Measurements from ENCODE around the gene GCAT. TPM values are rescaled to one million over a fixed set of nuclear protein-coding genes. Genes with fewer than 3 reads are reported as not detected.

Gene GCAT
- total RNA-seq, 1 donor from 2014 or later = 11.9 TPM

GRCh38 chr22:37801946-37802309 lies 5.8 kb upstream of the GCAT start:
- H3K9me3 Mint-ChIP-seq (ENCODE audit: unreplicated experiment) = peaks cover 7% of the 10 kb centered on the region
- TF ChIP-seq, protein P1, sequence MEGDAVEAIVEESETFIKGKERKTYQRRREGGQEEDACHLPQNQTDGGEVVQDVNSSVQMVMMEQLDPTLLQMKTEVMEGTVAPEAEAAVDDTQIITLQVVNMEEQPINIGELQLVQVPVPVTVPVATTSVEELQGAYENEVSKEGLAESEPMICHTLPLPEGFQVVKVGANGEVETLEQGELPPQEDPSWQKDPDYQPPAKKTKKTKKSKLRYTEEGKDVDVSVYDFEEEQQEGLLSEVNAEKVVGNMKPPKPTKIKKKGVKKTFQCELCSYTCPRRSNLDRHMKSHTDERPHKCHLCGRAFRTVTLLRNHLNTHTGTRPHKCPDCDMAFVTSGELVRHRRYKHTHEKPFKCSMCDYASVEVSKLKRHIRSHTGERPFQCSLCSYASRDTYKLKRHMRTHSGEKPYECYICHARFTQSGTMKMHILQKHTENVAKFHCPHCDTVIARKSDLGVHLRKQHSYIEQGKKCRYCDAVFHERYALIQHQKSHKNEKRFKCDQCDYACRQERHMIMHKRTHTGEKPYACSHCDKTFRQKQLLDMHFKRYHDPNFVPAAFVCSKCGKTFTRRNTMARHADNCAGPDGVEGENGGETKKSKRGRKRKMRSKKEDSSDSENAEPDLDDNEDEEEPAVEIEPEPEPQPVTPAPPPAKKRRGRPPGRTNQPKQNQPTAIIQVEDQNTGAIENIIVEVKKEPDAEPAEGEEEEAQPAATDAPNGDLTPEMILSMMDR (IDR thresholded peaks at IDR 0.05; ENCODE audit: partially characterized antibody, unreplicated experiment) = no peak
- no peaks in the 10 kb centered on the region for H3K36me3 Mint-ChIP-seq (ENCODE audit: unreplicated experiment)
- H3K27ac Mint-ChIP-seq (ENCODE audit: unreplicated experiment) = peak overlapping the region; percentile 22
- H3K27me3 Mint-ChIP-seq (ENCODE audit: unreplicated experiment) = peaks cover 8% of the 10 kb centered on the region
- no peak for DNase-seq
- H3K4me1 Mint-ChIP-seq (ENCODE audit: low read depth, unreplicated experiment) = peaks cover 19% of the 10 kb centered on the region
- peak overlapping the region; percentile 90 for H3K4me3 Mint-ChIP-seq (ENCODE audit: unreplicated experiment)

DNA sequence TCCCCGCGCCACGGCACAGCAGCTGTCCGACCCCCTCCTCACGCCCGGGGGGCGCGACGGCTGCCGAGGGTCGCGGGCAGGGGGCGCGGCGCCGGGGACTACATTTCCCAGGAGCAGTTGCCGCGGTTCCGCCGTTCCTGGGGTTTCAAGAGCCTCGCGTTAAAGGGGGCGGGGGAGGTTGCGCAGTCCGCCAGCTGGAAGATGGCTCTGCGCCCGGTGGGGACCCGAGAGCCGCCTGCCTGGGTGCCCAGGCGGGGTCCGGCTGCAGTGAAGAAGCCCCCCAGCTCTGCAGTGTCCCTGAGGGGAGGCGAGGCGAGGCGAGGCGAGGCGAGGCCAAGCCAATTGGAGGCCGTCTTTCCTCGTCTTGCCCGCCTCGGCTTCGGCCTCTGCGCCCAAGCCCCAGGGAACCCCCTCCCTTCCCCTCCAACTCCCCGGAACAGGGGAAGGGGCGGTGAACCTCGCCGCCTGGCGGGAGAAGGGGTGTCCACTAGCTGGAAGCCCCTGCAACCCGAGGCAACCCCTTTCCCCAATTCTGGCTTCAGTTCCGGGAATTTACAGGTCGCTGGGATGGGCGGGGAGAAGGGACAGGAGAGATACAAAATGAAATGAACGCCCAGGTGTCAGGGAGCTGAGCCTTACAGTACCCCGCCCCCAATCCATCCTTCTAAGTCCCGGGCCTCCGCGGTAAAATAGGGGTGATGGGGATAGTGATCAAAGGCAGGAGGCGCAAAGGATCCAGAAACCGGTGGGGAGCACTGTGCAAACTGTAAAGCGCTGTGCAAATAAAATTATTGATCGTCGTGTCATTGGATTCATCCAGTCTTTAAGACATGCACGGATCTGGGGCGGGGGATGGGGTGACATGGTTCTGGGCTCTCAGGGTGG lies 5.2 kb upstream of the GCAT start:
- Mint-ChIP-seq H3K4me3 (ENCODE audit: unreplicated experiment) (peak overlapping the region; percentile 90), H3K27ac (ENCODE audit: unreplicated experiment) (peak overlapping the region; percentile 89), H3K9me3 (ENCODE audit: unreplicated experiment) (peaks cover 8% of the 10 kb centered on the region), H3K36me3 (ENCODE audit: unreplicated experiment) (no peaks in the 10 kb centered on the region), H3K27me3 (ENCODE audit: unreplicated experiment) (peaks cover 8% of the 10 kb centered on the region), H3K4me1 (ENCODE audit: low read depth, unreplicated experiment) (peaks cover 19% of the 10 kb centered on the region)
- TF ChIP-seq, protein P1 (IDR thresholded peaks at IDR 0.05; ENCODE audit: partially characterized antibody, unreplicated experiment) = no peak
- DNase-seq = peak; percentile 82

GRCh38 chr22:37803195-37803638 lies 4.5 kb upstream of the GCAT start:
- peak; percentile 39 for DNase-seq
- H3K27me3 Mint-ChIP-seq (ENCODE audit: unreplicated experiment) = peaks cover 8% of the 10 kb centered on the region
- peaks cover 8% of the 10 kb centered on the region for H3K9me3 Mint-ChIP-seq (ENCODE audit: unreplicated experiment)
- peak overlapping the region; percentile 88 for H3K4me3 Mint-ChIP-seq (ENCODE audit: unreplicated experiment)
- H3K4me1 Mint-ChIP-seq (ENCODE audit: low read depth, unreplicated experiment) = peaks cover 14% of the 10 kb centered on the region
- H3K27ac Mint-ChIP-seq (ENCODE audit: unreplicated experiment) = peak overlapping the region; percentile 89
- TF ChIP-seq, protein P1 (IDR thresholded peaks at IDR 0.05; ENCODE audit: partially characterized antibody, unreplicated experiment) = no peak
- H3K36me3 Mint-ChIP-seq (ENCODE audit: unreplicated experiment) = no peaks in the 10 kb centered on the region

DNA sequence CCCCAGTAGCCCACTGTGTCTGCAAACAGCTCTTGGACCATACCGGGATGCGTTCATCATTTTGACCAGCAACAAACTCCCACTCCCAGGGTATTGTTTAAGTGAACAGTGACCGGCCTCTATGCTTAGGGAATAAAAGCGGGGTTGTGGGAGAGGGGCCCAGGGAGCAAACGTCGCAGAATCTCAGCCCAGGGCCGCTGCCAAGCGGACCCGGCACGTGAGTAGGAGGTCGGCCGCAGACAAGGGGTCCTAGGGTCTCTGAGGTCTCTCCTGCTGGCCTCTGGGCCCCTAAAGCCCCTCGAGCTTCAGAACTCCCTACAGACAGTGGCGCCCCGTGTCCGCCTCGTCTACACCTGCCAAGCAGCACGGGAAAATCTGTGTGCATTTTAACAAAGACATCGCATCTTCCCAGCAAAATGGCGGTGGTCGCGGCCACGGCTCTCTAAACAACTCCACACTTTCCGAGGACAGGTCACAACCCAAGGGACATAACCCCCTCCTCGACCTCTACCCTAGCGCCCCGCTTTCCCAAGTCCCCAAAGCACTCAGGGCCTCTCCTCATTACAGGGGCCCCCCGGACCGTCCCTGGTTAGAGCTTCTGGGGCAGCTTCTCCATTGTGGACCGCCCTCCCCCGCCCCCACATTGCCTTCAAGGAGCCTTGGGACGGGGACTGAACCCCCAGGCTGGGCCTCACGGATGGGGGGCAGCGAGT lies 3.9 kb upstream of the GCAT start:
- Mint-ChIP-seq H3K27me3 (ENCODE audit: unreplicated experiment) (peaks cover 8% of the 10 kb centered on the region), H3K9me3 (ENCODE audit: unreplicated experiment) (peaks cover 10% of the 10 kb centered on the region), H3K4me3 (ENCODE audit: unreplicated experiment) (peak overlapping the region; percentile 88), H3K36me3 (ENCODE audit: unreplicated experiment) (no peaks in the 10 kb centered on the region), H3K4me1 (ENCODE audit: low read depth, unreplicated experiment) (peaks cover 14% of the 10 kb centered on the region), H3K27ac (ENCODE audit: unreplicated experiment) (peak overlapping the region; percentile 89)
- peak; percentile 32 for DNase-seq
- TF ChIP-seq, protein P1 (IDR thresholded peaks at IDR 0.05; ENCODE audit: partially characterized antibody, unreplicated experiment) = no peak
